Suprapubic skin (tissue), 4 donors: Measurements from ENCODE around the gene NCBP3.

Experiments
- POLR2A ChIP-seq, 2 donors: fragments of 450-650 bp; IDR thresholded peaks; one replicate each; pipeline ENCODE4 v1.6.1; 2017; ENCODE audit warnings: antibody characterized with exemption in 2 of 2, mild to moderate bottlenecking in 2 of 2, moderate library complexity in 2 of 2
- POLR2AphosphoS5 ChIP-seq, 3 donors: sonication (generic); formaldehyde crosslinking; IDR thresholded peaks; one replicate each; pipeline ENCODE4 v1.6.1; 2017; ENCODE audit warnings: antibody characterized with exemption in 3 of 3
- TF ChIP-seq, protein P1 (sequence below), 2 donors: fragments of 200-600 bp in 1 of 2; fragments of 450-650 bp in 1 of 2; sonication (generic) in 1 of 2; IDR thresholded peaks; one replicate each; pipeline ENCODE4 v1.5.1; 2016 to 2019; ENCODE audit warnings: antibody characterized with exemption in 2 of 2, mild to moderate bottlenecking in 1 of 2, moderate library complexity in 1 of 2

DNA sequence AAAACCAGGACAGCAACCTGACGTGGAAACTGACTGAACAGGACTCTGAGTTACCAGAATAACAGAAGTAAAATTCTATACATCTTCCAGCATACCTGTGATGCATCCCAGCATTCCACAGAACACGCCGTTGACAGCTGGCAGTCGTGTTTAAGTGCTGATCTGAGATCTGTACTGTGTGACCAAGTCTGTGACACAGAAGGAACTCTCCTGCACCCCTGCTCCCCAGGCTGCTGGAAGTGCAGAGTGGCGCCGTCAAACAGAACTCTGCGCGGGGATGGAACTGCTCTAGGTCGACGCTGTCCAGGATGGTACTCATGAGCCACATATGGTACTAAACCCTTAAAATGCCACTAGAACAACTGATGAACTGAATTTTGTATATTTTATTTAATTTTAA, 44.3 kb downstream of the NCBP3 start:
- TF ChIP-seq POLR2AphosphoS5 (IDR thresholded peaks at IDR 0.05) (no peak), POLR2A (IDR thresholded peaks at IDR 0.05) (no peak)
- TF ChIP-seq, protein P1, sequence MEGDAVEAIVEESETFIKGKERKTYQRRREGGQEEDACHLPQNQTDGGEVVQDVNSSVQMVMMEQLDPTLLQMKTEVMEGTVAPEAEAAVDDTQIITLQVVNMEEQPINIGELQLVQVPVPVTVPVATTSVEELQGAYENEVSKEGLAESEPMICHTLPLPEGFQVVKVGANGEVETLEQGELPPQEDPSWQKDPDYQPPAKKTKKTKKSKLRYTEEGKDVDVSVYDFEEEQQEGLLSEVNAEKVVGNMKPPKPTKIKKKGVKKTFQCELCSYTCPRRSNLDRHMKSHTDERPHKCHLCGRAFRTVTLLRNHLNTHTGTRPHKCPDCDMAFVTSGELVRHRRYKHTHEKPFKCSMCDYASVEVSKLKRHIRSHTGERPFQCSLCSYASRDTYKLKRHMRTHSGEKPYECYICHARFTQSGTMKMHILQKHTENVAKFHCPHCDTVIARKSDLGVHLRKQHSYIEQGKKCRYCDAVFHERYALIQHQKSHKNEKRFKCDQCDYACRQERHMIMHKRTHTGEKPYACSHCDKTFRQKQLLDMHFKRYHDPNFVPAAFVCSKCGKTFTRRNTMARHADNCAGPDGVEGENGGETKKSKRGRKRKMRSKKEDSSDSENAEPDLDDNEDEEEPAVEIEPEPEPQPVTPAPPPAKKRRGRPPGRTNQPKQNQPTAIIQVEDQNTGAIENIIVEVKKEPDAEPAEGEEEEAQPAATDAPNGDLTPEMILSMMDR (IDR thresholded peaks at IDR 0.05), result no peak
